Mucosa of rectum (tissue), 2 donors: ENCODE data around the gene CHPT1.

Source experiments
- H3K27ac ChIP-seq, 2 donors: one replicate each; pipeline ENCODE4 v1.7.0; 2013; ENCODE audit warnings: inconsistent platforms in 2 of 2, low read depth in 2 of 2, low read length in 2 of 2
- H3K27me3 ChIP-seq, 2 donors: one replicate each; pipeline ENCODE4 v1.7.0; 2013; ENCODE audit warnings: low read length in 2 of 2; ENCODE audit not compliant: control insufficient read depth in 2 of 2, insufficient read depth in 2 of 2
- H3K36me3 ChIP-seq, 2 donors: one replicate each; pipeline ENCODE4 v1.7.0; 2013; ENCODE audit warnings: low read length in 2 of 2; ENCODE audit not compliant: control insufficient read depth in 2 of 2, insufficient read depth in 2 of 2
- H3K4me1 ChIP-seq, 2 donors: one replicate each; pipeline ENCODE4 v1.7.0; 2013; ENCODE audit warnings: low read length in 2 of 2, mild to moderate bottlenecking in 1 of 2; ENCODE audit not compliant: control insufficient read depth in 2 of 2, insufficient read depth in 2 of 2
- H3K4me3 ChIP-seq, 2 donors: one replicate each; pipeline ENCODE4 v1.7.0; 2013; ENCODE audit warnings: low read length in 2 of 2
- H3K9ac ChIP-seq, 2 donors: one replicate each; pipeline ENCODE4 v1.7.0; 2013; ENCODE audit warnings: low read length in 2 of 2, low read depth in 1 of 2, mild to moderate bottlenecking in 1 of 2
- H3K9me3 ChIP-seq, 2 donors: one replicate each; pipeline ENCODE4 v1.7.0; 2013; ENCODE audit warnings: low read length in 2 of 2; ENCODE audit not compliant: control insufficient read depth in 2 of 2
- donor health status: healthy.
- donor health status: Normal muscosa, but diverticular disease.

The CHPT1 gene

GRCh38 chr12:101697930-101698799, 725 bp downstream of the CHPT1 start:
- no peaks in the 10 kb centered on the region for H3K27me3 ChIP-seq
- H3K4me1 ChIP-seq, result peaks cover 10 to 18% of the 10 kb centered on the region in 2 donors
- H3K36me3 ChIP-seq, result peaks cover 0 to 2% of the 10 kb centered on the region in 2 donors
- H3K9me3 ChIP-seq, result no peaks in the 10 kb centered on the region
- H3K9ac ChIP-seq, result peak overlapping the region; percentile 90 to 92
- peak overlapping the region; percentile 88 to 90 for H3K4me3 ChIP-seq
- H3K27ac ChIP-seq, result peak overlapping the region; percentile 87 to 93

- Histone ChIP-seq H3K27me3 (no peaks in the 10 kb centered on the region), H3K9me3 (no peaks in the 10 kb centered on the region), H3K9ac (peak overlapping the region; percentile 90 to 92), H3K4me1 (peaks cover 10 to 18% of the 10 kb centered on the region in 2 donors), H3K4me3 (peak overlapping the region; percentile 88 to 90), H3K27ac (peak overlapping the region; percentile 87 to 93), H3K36me3 (peaks cover 0 to 2% of the 10 kb centered on the region in 2 donors)
Observed at GRCh38 chr12:101698800-101699347, 1.4 kb downstream of the CHPT1 start.

DNA sequence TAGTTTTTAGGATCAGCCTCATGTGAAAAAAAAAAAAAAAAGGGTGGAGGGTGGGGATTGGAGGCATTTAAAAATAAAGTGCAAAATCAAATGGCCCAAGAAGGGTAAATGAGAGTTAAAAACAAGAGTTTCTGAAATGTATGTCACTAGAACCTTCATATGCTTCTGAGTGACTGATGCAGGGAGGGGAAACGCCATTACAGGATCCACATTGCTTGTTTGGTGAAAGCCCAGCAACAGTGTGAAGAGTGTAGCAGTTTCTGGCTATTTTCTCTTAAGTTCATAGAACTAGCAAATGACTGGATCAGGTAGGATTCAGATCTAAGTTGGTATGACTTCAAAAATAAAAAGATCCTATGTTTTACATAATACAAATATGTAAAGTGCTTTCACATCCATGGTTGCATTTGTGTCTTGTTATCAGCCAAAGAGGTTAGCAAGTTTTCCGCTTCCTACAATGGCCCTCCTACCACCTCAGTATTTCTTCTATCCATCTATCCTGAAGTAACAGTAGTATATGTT, 2.9 kb downstream of the CHPT1 start:
- peak overlapping the region in 1 of 2 donors; percentile 88 for H3K4me3 ChIP-seq
- H3K36me3 ChIP-seq, result peaks cover 0 to 2% of the 10 kb centered on the region in 2 donors
- H3K27me3 ChIP-seq, result no peaks in the 10 kb centered on the region
- peaks cover 10 to 18% of the 10 kb centered on the region in 2 donors for H3K4me1 ChIP-seq
- no peaks in the 10 kb centered on the region for H3K9me3 ChIP-seq
- H3K27ac ChIP-seq, result no peak overlapping the region
- no peak overlapping the region for H3K9ac ChIP-seq

- Histone ChIP-seq H3K4me3 (no peak overlapping the region), H3K27me3 (no peaks in the 10 kb centered on the region), H3K36me3 (peaks cover 0 to 2% of the 10 kb centered on the region in 2 donors), H3K4me1 (peaks cover 8 to 18% of the 10 kb centered on the region in 2 donors), H3K27ac (no peak overlapping the region), H3K9ac (no peak overlapping the region), H3K9me3 (no peaks in the 10 kb centered on the region)
Observed at GRCh38 chr12:101703487-101703886, 6.0 kb downstream of the CHPT1 start.

- H3K4me3 ChIP-seq, result no peak overlapping the region
- peaks cover 8 to 22% of the 10 kb centered on the region in 2 donors for H3K4me1 ChIP-seq
- H3K9ac ChIP-seq, result no peak overlapping the region
- H3K27ac ChIP-seq, result no peak overlapping the region
- H3K27me3 ChIP-seq, result no peaks in the 10 kb centered on the region
- H3K9me3 ChIP-seq, result no peaks in the 10 kb centered on the region
- peaks cover 0 to 2% of the 10 kb centered on the region in 2 donors for H3K36me3 ChIP-seq
Observed at GRCh38 chr12:101706403-101706802, 9.0 kb downstream of the CHPT1 start.

DNA sequence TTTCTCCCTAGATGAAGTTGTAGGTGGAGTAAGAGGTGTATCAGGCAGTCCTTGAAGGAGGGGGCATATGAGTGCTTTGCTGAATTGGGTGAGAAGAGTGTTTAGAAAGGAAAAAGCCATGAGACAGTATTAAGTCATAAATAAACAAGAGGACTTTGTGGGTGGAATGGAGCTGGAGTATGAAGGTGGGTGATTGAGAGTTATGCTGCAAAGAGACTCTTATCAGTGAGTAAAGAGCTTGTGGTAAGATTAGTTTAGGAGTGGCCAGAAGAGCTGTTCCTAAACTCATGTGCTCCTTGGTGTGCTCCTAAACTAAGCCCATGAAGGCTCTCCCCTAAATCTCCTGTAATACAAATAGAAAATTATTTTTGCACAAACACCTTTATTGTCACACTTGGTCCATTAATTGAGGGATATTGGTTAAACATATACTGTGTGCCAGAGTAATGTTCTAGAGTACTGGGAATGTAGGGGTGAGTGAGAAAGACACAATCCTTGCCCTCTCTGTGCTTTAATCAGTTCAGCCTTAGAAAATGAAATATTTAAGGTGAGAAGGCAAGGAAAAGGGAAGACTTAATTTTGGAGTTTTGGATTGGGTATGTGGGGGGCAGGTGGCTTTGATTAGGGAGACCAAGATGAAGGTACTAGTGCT, 9.8 kb downstream of the CHPT1 start:
- Histone ChIP-seq H3K9me3 (no peaks in the 10 kb centered on the region), H3K27ac (no peak overlapping the region), H3K4me1 (peaks cover 8 to 22% of the 10 kb centered on the region in 2 donors), H3K27me3 (no peaks in the 10 kb centered on the region), H3K36me3 (peaks cover 0 to 2% of the 10 kb centered on the region in 2 donors), H3K9ac (no peak overlapping the region), H3K4me3 (no peak overlapping the region)

- Histone ChIP-seq H3K27me3 (no peaks in the 10 kb centered on the region), H3K4me3 (no peak overlapping the region), H3K36me3 (no peaks in the 10 kb centered on the region), H3K4me1 (peaks cover 16 to 43% of the 10 kb centered on the region in 2 donors), H3K27ac (no peak overlapping the region), H3K9me3 (no peaks in the 10 kb centered on the region), H3K9ac (no peak overlapping the region)
Observed at GRCh38 chr12:101710288-101710687, 12.8 kb downstream of the CHPT1 start.

GRCh38 chr12:101713059-101713682, 15.7 kb downstream of the CHPT1 start:
- H3K9ac ChIP-seq, result peak overlapping the region; percentile 9 to 61
- H3K4me1 ChIP-seq, result peaks cover 7 to 31% of the 10 kb centered on the region in 2 donors
- H3K27me3 ChIP-seq, result no peaks in the 10 kb centered on the region
- H3K4me3 ChIP-seq, result peak overlapping the region; percentile 36 to 49
- no peaks in the 10 kb centered on the region for H3K9me3 ChIP-seq
- peak overlapping the region; percentile 25 to 75 for H3K27ac ChIP-seq
- H3K36me3 ChIP-seq, result peaks cover 0 to 3% of the 10 kb centered on the region in 2 donors

GRCh38 chr12:101713930-101714329, 16.5 kb downstream of the CHPT1 start:
- Histone ChIP-seq H3K4me3 (peak overlapping the region in 1 of 2 donors; percentile 49), H3K9ac (peak overlapping the region in 1 of 2 donors; percentile 61), H3K36me3 (peaks cover 0 to 3% of the 10 kb centered on the region in 2 donors), H3K27ac (peak overlapping the region; percentile 25 to 75), H3K27me3 (no peaks in the 10 kb centered on the region), H3K4me1 (peaks cover 7 to 31% of the 10 kb centered on the region in 2 donors), H3K9me3 (no peaks in the 10 kb centered on the region)
